ENCODE measurements around the gene SMIM24.
A peak's percentile ranks its signal among the peaks of the same experiment; 100 is the strongest.

- TF ChIP-seq EP300 (IDR thresholded peaks at IDR 0.05; ENCODE audit: low read depth) (no peak), CTCF (IDR thresholded peaks at IDR 0.05) (no peak), POLR2A (IDR thresholded peaks at IDR 0.05) (peak; percentile 65), POLR2AphosphoS5 (IDR thresholded peaks at IDR 0.05) (peak in 2 of 3 donors; percentile 10 to 50)
Measured at GRCh38 chr19:3480383-3481091, at the start of gene SMIM24.

All from transverse colon (tissue), 4 donors.